Stimulated activated naive CD4-positive, alpha-beta T cell (primary cell): ENCODE measurements around the gene SYNDIG1.

Source experiments
- DNase-seq, 6 experiments: peaks; one replicate each; lab custom pipeline; 2025; lab: John Stamatoyannopoulos, UW

Gene SYNDIG1

GRCh38 chr20:24585796-24586522 lies 116.5 kb downstream of the SYNDIG1 start:
- no peak for DNase-seq

- DNase-seq: no peak
Observed at GRCh38 chr20:24586523-24586840, 117.1 kb downstream of the SYNDIG1 start.

- DNase-seq: no peak
Observed at GRCh38 chr20:24587384-24588046, 118.1 kb downstream of the SYNDIG1 start.

- DNase-seq: no peak
Observed at GRCh38 chr20:24588047-24588635, 118.7 kb downstream of the SYNDIG1 start.

GRCh38 chr20:24588725-24589340 lies 119.4 kb downstream of the SYNDIG1 start:
- no peak for DNase-seq

GRCh38 chr20:24589381-24589780 lies 120.0 kb downstream of the SYNDIG1 start:
- DNase-seq: no peak

GRCh38 chr20:24589815-24590177 lies 120.4 kb downstream of the SYNDIG1 start:
- no peak for DNase-seq

GRCh38 chr20:24590178-24590982 lies 121.0 kb downstream of the SYNDIG1 start:
- DNase-seq: no peak

- no peak for DNase-seq
Observed at GRCh38 chr20:24597051-24597450, 127.6 kb downstream of the SYNDIG1 start.

- no peak for DNase-seq
Observed at GRCh38 chr20:24598346-24598745, 128.9 kb downstream of the SYNDIG1 start.

GRCh38 chr20:24598996-24599395 lies 129.6 kb downstream of the SYNDIG1 start:
- DNase-seq: no peak

GRCh38 chr20:24600012-24600411 lies 130.6 kb downstream of the SYNDIG1 start:
- DNase-seq: no peak

GRCh38 chr20:24603454-24603853 lies 134.0 kb downstream of the SYNDIG1 start:
- no peak for DNase-seq

GRCh38 chr20:24604966-24605665 lies 135.7 kb downstream of the SYNDIG1 start:
- no peak for DNase-seq

GRCh38 chr20:24605937-24606455 lies 136.6 kb downstream of the SYNDIG1 start:
- DNase-seq: no peak

- no peak for DNase-seq
Observed at GRCh38 chr20:24607402-24607801, 138.0 kb downstream of the SYNDIG1 start.

GRCh38 chr20:24608926-24609667 lies 139.7 kb downstream of the SYNDIG1 start:
- DNase-seq: no peak

- no peak for DNase-seq
Observed at GRCh38 chr20:24609757-24610156, 140.3 kb downstream of the SYNDIG1 start.

GRCh38 chr20:24610341-24611115 lies 141.1 kb downstream of the SYNDIG1 start:
- no peak for DNase-seq
